GM19468 (cell line): ENCODE data around the gene TEDDM1.
"Not testable (repeated sequence)": the region's sequence is repeated elsewhere in the genome, so short reads cannot be mapped to it uniquely, and the experiment has no call there.

Experiments used
- ATAC-seq: cut with Tn5 transposase; IDR thresholded peaks from one replicate; pipeline ENCODE4 v1.9.1; 2021; ENCODE audit warnings: mild to moderate bottlenecking, moderate library complexity, moderate number of reproducible peaks; ENCODE audit not compliant: unreplicated experiment; ENCODE audit errors: extremely low read depth

Gene TEDDM1

GRCh38 chr1:182400567-182400966 lies at the start of gene TEDDM1:
TEDDM1 (minus strand) TSS chr1:182400667; CDS start chr1:182400485, 182 bp downstream.
- no peak for ATAC-seq

GRCh38 chr1:182450087-182450486 lies 49.6 kb upstream of the TEDDM1 start, which contains the start of gene RGSL1:
RGSL1 (plus strand) TSS chr1:182450146; CDS start chr1:182450166, 20 bp downstream.
- no peak for ATAC-seq

- no peak for ATAC-seq
These were observed 47.2 kb upstream of the TEDDM1 start for GRCh38 chr1:182447660-182448059.

GRCh38 chr1:182447124-182447523 lies 46.7 kb upstream of the TEDDM1 start:
- not testable (repeated sequence) for ATAC-seq

- ATAC-seq: no peak
These were observed 45.7 kb upstream of the TEDDM1 start for GRCh38 chr1:182446033-182446669.

- no peak for ATAC-seq
These were observed 44.0 kb upstream of the TEDDM1 start for GRCh38 chr1:182444497-182444896.

- ATAC-seq: no peak
These were observed 41.9 kb upstream of the TEDDM1 start for GRCh38 chr1:182442333-182442732.

GRCh38 chr1:182441719-182442118 lies 41.3 kb upstream of the TEDDM1 start:
- no peak for ATAC-seq

GRCh38 chr1:182438326-182438725 lies 37.9 kb upstream of the TEDDM1 start:
- no peak for ATAC-seq

GRCh38 chr1:182433580-182433979 lies 33.1 kb upstream of the TEDDM1 start:
- no peak for ATAC-seq

GRCh38 chr1:182431278-182431677 lies 30.8 kb upstream of the TEDDM1 start:
- no peak for ATAC-seq

GRCh38 chr1:182430263-182431068 lies 30.0 kb upstream of the TEDDM1 start:
- ATAC-seq: no peak

GRCh38 chr1:182428043-182428442 lies 27.6 kb upstream of the TEDDM1 start:
- no peak for ATAC-seq

- peak; percentile 47 for ATAC-seq
These were observed 26.3 kb upstream of the TEDDM1 start for GRCh38 chr1:182426442-182427430.

GRCh38 chr1:182415789-182416188 lies 15.3 kb upstream of the TEDDM1 start:
- ATAC-seq: no peak

- no peak for ATAC-seq
These were observed 13.5 kb upstream of the TEDDM1 start for GRCh38 chr1:182413969-182414368.

- no peak for ATAC-seq
These were observed 13.0 kb upstream of the TEDDM1 start for GRCh38 chr1:182413486-182413885.

GRCh38 chr1:182410620-182411273 lies 10.3 kb upstream of the TEDDM1 start:
- ATAC-seq: no peak

GRCh38 chr1:182410138-182410537 lies 9.7 kb upstream of the TEDDM1 start:
- ATAC-seq: no peak
